GM21619 (cell line): ENCODE measurements around the gene IL33.

Experiments
- ATAC-seq: cut with Tn5 transposase; IDR thresholded peaks from one replicate; pipeline ENCODE4 v1.9.1; 2021; ENCODE audit not compliant: unreplicated experiment

The IL33 gene

DNA sequence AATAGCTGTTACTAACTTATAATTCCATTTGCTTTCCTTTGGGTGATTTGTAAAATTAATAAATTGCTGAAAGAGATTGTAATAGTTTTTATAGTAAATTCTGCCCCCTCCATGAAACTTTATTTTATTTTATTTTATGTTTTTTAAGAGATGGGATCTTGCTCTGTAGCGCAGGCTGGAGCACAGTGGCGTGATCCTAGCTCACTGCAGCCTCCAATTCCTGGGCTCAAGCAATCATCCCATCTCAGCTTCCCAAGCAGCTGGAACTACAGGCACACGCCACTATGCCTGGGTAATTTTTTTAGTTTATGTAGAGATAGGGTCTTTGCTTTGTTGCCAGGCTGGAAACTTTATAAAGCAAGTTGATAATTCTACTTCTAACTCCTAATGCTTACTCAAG is 395 bp downstream of the IL33 start:
- ATAC-seq: no peak

DNA sequence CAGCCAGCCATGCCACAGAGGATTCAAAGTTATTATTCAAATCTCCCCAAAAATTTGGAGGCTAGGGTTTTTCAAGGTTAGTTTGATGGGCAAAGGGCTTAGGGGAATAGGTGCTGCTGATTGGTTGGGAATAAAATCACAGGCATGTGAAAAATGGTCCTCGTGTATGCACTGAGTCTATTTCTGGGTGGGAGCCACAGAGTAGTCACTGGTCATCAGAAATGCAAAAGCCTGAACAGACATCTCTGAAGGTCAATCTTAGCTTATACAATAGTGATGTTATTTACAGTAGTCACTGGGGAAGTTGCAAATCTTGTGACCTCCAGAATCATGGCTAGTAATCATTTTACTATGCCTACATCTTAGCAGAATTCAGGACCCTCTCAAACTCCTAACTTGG is 1.3 kb downstream of the IL33 start:
- no peak for ATAC-seq

GRCh38 chr9:6218099-6218502 is 2.5 kb downstream of the IL33 start:
- ATAC-seq: no peak

DNA sequence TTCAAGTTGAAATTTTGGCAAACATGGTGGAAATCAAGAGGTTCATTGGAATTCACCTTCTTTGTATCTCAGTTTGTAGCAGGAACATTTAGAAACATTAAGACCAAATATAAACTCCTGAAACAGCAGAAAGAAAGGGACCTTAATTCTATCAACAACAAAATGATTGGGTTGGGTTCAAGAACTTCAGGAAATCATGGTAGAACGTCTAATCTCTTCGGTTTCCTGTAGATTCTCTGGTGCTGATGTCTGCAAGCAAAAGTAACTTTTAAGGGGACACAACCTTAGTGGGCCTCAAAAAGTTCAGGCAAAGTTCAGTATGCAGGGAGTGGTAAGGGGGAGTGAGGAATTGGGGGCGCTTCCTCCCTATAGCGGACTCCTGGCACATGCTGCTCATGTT is 3.4 kb downstream of the IL33 start:
- ATAC-seq: no peak

- ATAC-seq: no peak
Observed at GRCh38 chr9:6219981-6220380, 4.4 kb downstream of the IL33 start.

- no peak for ATAC-seq
Observed at GRCh38 chr9:6224393-6225154, 9.0 kb downstream of the IL33 start.

DNA sequence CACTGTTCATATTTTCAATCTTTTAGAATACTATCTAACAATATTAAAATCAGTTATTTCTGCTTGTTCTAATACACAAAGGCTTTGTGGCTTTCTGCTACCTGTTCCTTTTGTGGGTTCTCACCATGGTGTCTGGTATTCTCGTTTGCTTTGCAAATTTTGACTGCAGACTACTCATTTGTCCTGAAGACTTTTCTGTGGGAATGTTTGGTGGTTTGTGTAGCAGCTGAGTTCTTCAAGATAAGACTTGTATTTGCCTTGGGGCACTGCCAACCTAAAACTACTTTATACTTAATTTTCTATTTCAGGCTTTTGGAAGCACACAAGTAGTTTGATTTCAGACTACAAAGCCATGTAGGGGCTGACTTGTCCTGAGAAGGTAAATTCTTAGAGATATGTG is 11.1 kb downstream of the IL33 start:
- no peak for ATAC-seq

DNA sequence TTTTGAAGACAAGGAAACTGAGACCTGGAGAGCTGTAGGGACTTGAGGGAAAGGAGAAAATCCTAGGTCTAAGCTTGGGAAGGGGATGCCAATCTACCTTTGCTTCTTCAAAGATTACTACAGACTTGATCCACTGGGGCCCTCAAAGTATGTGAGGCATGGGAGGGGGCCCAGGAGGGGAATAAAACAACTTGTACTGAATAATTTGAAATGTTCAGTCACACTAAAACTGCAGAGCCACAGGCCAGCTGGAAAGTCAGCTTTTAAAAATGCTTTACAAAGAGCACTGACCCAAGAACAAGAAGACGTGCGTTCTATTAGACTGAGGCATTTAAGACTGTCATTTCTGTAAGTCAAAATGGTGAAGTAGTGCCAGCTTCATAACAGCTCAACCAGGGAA is 13.6 kb downstream of the IL33 start:
- no peak for ATAC-seq

GRCh38 chr9:6229619-6230018 is 14.0 kb downstream of the IL33 start:
- ATAC-seq: no peak

- no peak for ATAC-seq
Observed at GRCh38 chr9:6230037-6230780, 14.6 kb downstream of the IL33 start.

DNA sequence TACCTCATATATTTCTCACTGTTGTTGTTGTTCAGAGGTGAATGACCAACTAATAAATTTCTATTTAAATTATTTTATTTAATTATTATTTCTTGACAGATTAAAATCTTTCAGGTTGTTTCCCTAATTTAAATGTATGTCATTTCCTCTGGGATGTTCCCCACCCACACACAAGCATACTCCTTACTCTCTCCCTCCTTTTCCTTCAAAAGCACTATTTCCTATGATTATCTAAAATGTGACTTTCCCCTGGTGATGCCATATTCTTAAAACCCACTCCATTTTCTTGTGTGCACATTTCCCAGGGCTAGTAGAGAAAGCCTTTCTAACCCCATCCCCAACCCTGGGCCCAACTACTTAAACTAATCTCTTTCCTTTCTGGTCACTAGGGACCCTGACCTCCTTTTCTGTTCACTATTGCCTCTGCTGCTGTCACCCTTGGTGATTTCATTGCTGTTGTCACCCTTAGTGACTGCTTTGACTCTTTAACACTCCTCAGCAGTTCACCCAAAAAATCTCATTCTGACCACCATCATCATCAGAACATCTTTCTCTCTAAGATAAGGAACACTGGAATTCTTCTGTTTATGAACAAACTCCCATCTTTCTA is 16.8 kb downstream of the IL33 start:
- no peak for ATAC-seq

DNA sequence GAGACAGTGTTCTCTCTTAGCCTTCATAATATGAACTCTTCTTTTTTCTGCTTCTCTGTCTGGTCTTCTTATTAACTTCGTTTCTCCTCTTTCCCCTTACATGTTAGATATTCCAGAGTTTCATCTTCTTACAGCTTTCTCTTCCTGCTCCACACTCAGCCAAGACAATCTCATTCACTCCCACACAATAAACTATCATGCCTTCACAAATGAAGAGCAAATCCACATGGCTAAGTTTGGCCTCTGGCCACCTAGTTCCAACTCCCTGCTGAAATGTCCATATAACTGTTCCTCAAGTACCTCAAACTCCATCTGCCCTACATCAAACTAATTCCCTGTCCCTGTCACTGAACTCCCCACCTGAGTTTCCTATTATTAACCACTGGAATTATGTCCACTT is 18.4 kb downstream of the IL33 start:
- no peak for ATAC-seq

GRCh38 chr9:6237267-6237666 is 21.7 kb downstream of the IL33 start:
- ATAC-seq: no peak

DNA sequence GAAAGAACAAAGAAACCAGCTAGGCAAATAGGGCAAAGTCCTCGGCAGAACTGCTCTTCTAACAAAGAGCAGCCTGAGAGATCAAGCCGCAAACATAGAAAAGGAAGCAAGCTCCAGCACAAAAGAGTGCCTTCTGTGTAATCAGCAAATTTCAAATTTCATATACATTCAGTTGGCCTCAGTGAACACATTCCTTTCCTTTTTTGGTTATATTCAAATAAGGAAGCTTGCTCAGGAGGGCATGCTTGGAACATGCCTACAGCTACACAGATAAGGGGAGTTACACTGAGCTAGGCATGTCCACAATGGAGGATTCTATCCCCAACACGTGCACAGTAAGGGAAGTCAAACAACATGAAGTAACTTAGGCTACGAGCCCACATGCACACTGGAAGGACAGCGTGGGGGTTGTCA is 23.4 kb downstream of the IL33 start:
- no peak for ATAC-seq

DNA sequence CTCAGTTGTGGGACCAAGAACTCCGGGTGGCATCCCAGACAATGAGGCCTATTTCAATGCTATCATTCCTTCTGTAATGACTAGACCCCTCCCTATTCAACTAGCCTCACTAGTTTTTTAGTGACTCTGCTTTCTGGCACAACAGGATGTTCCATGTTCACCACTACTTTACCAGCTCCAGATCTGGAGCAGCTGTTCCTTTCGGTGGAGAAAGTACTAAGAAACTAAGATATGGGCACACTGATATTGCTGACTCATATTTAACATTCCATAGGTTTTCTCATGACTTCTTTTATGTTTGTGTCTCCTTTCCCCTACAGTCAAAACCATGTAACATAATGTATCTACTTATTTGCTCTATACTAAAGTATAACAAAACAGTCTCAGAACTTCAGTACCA is 24.1 kb downstream of the IL33 start:
- ATAC-seq: no peak

GRCh38 chr9:6243746-6244145 is 28.1 kb downstream of the IL33 start:
- peak; percentile 84 for ATAC-seq

GRCh38 chr9:6247266-6247665 is 31.7 kb downstream of the IL33 start:
- ATAC-seq: no peak

DNA sequence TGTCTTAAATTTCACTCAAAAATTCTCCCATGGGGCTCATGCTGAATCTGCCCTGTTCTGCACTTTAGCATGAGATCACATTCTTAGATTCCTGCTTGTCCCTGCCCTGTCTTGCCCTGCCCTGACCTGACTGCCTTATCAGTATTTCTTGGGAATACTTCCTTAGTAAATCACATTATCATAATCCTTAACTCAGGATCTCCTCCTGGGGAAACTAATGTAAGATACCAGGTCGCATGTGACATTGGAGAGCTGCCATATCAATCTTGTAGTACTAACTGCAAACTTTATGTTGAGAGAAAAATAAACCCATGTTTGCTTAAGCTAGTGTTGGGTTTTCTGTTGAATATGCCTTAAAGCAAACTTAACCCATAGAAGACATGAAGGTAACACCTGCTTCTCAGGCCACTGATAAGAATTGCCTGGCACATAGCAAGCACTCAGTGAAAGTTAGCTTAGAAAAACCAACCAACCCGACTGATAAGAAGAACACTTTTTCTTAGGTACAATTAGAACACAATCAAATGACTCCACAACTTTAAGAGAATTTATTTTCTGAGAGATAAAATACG is 53.3 kb downstream of the IL33 start:
- no peak for ATAC-seq

- no peak for ATAC-seq
Observed at GRCh38 chr9:6270896-6271295, 55.3 kb downstream of the IL33 start.

DNA sequence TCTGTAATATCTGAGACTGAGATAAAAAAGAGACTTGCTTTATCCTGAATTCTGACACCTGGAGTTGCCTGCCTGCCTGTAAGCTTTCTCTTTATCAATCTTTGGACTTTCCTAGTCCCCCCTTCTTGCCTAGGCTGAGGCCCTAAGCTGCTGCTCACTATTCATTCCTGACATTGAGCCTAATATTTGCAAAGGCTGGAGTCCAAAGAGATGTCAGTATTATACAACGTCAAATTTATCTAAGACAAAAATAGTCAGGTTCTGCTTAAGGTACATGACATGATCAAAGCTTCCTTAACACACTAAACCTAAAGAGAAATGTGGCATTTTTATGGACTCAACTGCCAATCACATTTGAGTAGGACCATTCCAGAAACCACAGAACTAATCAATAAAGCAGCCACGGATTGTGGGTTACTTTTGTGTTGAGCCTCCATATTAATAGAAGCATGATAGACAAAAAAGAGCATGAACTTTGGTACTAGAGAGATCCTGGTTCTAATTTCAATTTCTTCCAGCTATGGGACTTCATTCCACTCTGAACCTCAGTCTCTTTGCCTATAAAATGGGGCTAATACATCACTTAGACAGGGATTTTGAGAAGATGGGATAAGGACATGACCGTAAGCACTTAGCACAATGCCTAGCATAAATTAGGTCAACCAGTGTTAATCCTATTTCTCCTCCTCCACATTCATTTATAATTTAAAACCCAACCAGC is 56.1 kb downstream of the IL33 start:
- no peak for ATAC-seq

GRCh38 chr9:6272229-6272598 is 56.6 kb downstream of the IL33 start:
- ATAC-seq: no peak
